Measurements from ENCODE around the gene NGEF. TPM values are rescaled to one million over a fixed set of nuclear protein-coding genes. Genes with fewer than 3 reads are reported as not detected.

Gene NGEF
- total RNA-seq, 1 experiment from 2014 or later, result 2.7 TPM

- no peak for DNase-seq (ENCODE audit: low read depth)
These were observed 170.4 kb downstream of the NGEF start for GRCh38 chr2:232842689-232843088.

- DNase-seq (ENCODE audit: low read depth), result no peak
These were observed 173.5 kb downstream of the NGEF start for GRCh38 chr2:232839411-232840079.

- peak; percentile 68 for DNase-seq (ENCODE audit: low read depth)
These were observed 174.6 kb downstream of the NGEF start for GRCh38 chr2:232838406-232838874.

DNA sequence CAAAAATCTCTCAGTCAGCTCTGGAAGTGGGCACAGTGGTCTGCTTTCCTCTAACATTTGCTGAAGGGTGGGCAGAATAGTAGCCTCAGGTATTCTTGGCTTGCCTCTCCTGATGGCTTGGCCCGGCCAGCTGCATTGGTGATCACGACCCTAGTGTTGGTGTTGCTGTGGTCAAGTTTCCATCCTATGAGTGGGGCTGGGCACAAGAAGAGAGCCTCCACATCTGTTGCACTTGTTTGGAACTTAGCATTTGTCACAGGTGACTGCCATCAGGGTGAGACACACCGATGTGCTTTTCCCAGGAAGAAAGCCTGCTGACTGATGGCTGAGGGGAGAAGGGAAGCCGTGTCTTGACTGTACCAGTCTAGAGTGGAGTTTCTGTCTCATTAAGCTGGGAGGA, 176.1 kb downstream of the NGEF start:
- no peak for DNase-seq (ENCODE audit: low read depth)

GRCh38 chr2:232835687-232836208, 177.3 kb downstream of the NGEF start:
- DNase-seq (ENCODE audit: low read depth), result no peak

GRCh38 chr2:232833830-232834229, 179.2 kb downstream of the NGEF start:
- no peak for DNase-seq (ENCODE audit: low read depth)

- DNase-seq (ENCODE audit: low read depth), result no peak
These were observed 181.6 kb downstream of the NGEF start for GRCh38 chr2:232831496-232831895.

DNA sequence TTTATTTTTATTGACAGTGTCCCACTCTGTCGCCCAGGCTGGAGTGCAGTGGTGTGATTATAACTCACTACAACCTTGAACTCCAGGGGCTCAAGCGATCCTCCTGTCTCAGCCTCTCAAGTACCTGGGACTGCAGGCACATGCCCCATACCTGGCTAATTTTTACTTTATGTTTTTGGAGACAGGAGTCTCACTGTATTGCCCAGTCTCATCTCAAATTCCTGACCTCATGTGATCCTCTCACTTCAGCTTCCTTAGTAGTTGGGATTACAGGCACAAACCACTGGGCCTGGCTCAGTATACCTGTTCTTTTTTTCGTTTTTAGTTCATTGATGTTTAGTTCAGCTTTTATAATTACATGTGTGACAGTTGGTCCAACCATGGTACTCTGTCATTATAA, 183.1 kb downstream of the NGEF start:
- DNase-seq (ENCODE audit: low read depth), result no peak

Small RNA genes lying within 50 kb of the gene (small RNA-seq; reads per million reads assigned to genes)
- not detected for gene RF00019

Other genes with a start within 250 kb of the NGEF start
- gene KCNJ13, start 236.7 kb downstream of the NGEF start, total RNA-seq (2014; rRNA removed; shearing (Covaris generic)), result not detected in 2 replicates
- gene SNORC, start 143.0 kb downstream of the NGEF start, total RNA-seq (2014; rRNA removed; shearing (Covaris generic)), result 0.61 and 0.84 TPM in 2 replicates
- 0.24 and 0.37 TPM in 2 replicates for gene NEU2, start 19.4 kb upstream of the NGEF start, total RNA-seq (2014; rRNA removed; shearing (Covaris generic))
- gene INPP5D, start 47.1 kb upstream of the NGEF start, total RNA-seq (2014; rRNA removed; shearing (Covaris generic)), result 1.0 and 2.0 TPM in 2 replicates
- 53.0 and 59.4 TPM in 2 replicates for gene ATG16L1, start 238.4 kb upstream of the NGEF start, total RNA-seq (2014; rRNA removed; shearing (Covaris generic))

All from HT1080 (cell line).